Mesendoderm (in vitro differentiated cells): ENCODE data around the gene MYT1.
A peak's percentile ranks its signal among the peaks of the same experiment; 100 is the strongest.

Experiments used
- DNase-seq: peaks from one replicate; pipeline ENCODE4 v3.0.0; 2013
- H2AK5ac ChIP-seq: 2 replicates; pipeline ENCODE4 v1.6.1; 2013; ENCODE audit warnings: low read length, inconsistent platforms
- H2BK120ac ChIP-seq: 2 replicates; pipeline ENCODE4 v1.6.1; 2013; ENCODE audit warnings: low read depth, mild to moderate bottlenecking, low read length, moderate library complexity, mixed read lengths
- H2BK15ac ChIP-seq: replicated peaks from 2 replicates; pipeline ENCODE4 v1.6.1; 2013; ENCODE audit warnings: low read depth, mild to moderate bottlenecking, moderate library complexity
- H2BK5ac ChIP-seq: 2 replicates; pipeline ENCODE4 v1.6.1; 2013; ENCODE audit warnings: low read length, inconsistent platforms
- H3K18ac ChIP-seq: 2 replicates; pipeline ENCODE4 v1.6.1; 2013; ENCODE audit warnings: mild to moderate bottlenecking, low read length, mixed read lengths
- H3K23ac ChIP-seq: one replicate; pipeline ENCODE4 v1.6.1; 2013; ENCODE audit warnings: low read length
- H3K27ac ChIP-seq: 2 replicates; pipeline ENCODE4 v1.5.1; 2013; ENCODE audit warnings: low read depth, mild to moderate bottlenecking, inconsistent platforms, low read length, moderate library complexity
- H3K27me3 ChIP-seq: 2 replicates; pipeline ENCODE4 v1.6.1; 2013; ENCODE audit warnings: low read length, control low read depth, mild to moderate bottlenecking, inconsistent platforms; ENCODE audit not compliant: insufficient read depth, poor library complexity
- H3K36me3 ChIP-seq: 2 replicates; pipeline ENCODE4 v1.6.1; 2013; ENCODE audit warnings: low read length, inconsistent platforms; ENCODE audit not compliant: control insufficient read depth, insufficient read depth
- H3K4ac ChIP-seq: one replicate; pipeline ENCODE4 v1.6.1; 2013; ENCODE audit warnings: low read depth, mild to moderate bottlenecking, low read length, moderate library complexity
- H3K4me1 ChIP-seq: 2 replicates; pipeline ENCODE4 v1.6.1; 2013; ENCODE audit warnings: low read depth, low read length, inconsistent platforms; ENCODE audit not compliant: control insufficient read depth
- H3K4me2 ChIP-seq: 2 replicates; pipeline ENCODE4 v1.6.1; 2013; ENCODE audit warnings: low read length
- H3K4me3 ChIP-seq: 2 replicates; pipeline ENCODE4 v1.5.1; 2013; ENCODE audit warnings: mild to moderate bottlenecking, low read length
- H3K56ac ChIP-seq: one replicate; pipeline ENCODE4 v1.6.1; 2013; ENCODE audit warnings: low read length
- H3K79me1 ChIP-seq: 2 replicates; pipeline ENCODE4 v1.6.1; 2013; ENCODE audit warnings: low read length, inconsistent platforms
- H3K79me2 ChIP-seq: 2 replicates; pipeline ENCODE4 v1.6.1; 2013; ENCODE audit warnings: mild to moderate bottlenecking, low read length; ENCODE audit not compliant: control insufficient read depth, insufficient read depth
- H3K9ac ChIP-seq: 2 replicates; pipeline ENCODE4 v1.6.1; 2013; ENCODE audit warnings: low read length, inconsistent platforms
- H4K5ac ChIP-seq: one replicate; pipeline ENCODE4 v1.6.1; 2013; ENCODE audit warnings: low read length
- H4K8ac ChIP-seq: one replicate; pipeline ENCODE4 v1.6.1; 2013; ENCODE audit warnings: low read depth, mild to moderate bottlenecking, control low read depth, low read length, moderate library complexity
- WGBS: extraction: QIAGEN DNeasy Blood & Tissue Kit; methylation state at CpG from one replicate; pipeline ENCODE4 v1.1.7; 2013; ENCODE audit warnings: low lambda C conversion rate, missing lambda C conversion rate; ENCODE audit not compliant: insufficient coverage; ENCODE audit errors: extremely low coverage; 5-methylcytosine and 5-hydroxymethylcytosine counted together

The MYT1 gene

DNA sequence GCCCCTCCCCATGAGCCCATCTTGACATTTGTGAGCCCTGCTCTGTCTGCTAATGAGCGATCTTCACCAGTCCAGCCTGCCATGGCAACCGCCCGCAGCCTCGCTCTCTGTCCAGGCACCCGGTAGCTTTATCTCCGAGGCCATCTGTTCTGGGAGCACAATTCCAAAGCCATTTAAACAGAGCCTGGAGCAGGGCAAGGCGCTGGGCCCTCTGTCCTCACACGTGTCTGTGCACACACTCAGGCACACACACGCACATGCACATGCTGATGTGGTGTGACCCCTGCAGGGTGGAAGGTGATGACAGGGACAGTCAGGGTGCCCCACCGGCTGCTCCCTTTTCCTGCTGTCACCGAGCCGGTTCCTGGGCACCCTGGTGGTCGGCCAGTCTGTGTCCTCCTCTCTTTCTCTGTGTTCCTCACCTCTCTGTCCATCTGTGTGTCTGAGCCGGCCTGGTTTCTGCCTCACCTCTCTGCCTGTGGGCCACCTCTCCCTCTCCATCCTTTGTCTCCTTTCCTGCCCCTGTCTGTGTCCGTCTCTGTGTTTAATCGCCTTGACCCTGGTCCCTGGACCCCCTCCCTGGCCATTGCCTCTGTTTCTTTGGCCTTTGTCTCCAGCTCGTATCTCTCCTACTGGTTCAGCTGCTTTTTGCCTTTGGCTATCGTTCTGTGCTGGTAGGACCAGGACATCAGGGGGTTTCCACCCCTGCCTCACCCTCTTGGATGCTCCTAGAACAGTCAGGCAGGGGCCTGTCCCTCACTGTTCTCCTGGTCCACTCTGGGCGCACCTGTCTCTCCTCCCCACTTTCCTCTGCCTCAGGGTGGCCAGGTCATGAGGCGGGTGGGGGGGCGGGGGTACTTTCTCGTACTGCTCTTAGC is 8.8 kb upstream of the MYT1 start:
- H3K4me1 ChIP-seq = peaks cover 6% of the 10 kb centered on the region
- DNase-seq = no peak
- no peak overlapping the region for H3K4me3 ChIP-seq
- H3K27ac ChIP-seq = no peak overlapping the region
- no peak overlapping the region for H3K18ac ChIP-seq
- H3K36me3 ChIP-seq = no peaks in the 10 kb centered on the region
- no peak overlapping the region for H4K5ac ChIP-seq
- no peak overlapping the region for H2BK120ac ChIP-seq
- no peak overlapping the region for H2BK5ac ChIP-seq
- no peak overlapping the region for H3K9ac ChIP-seq
- no peaks in the 10 kb centered on the region for H3K79me1 ChIP-seq
- no peak overlapping the region for H3K23ac ChIP-seq
- no peak overlapping the region for H2AK5ac ChIP-seq
- H3K27me3 ChIP-seq = no peaks in the 10 kb centered on the region
- no peak overlapping the region for H2BK15ac ChIP-seq
- H3K79me2 ChIP-seq = no peaks in the 10 kb centered on the region
- H3K4me2 ChIP-seq = no peak overlapping the region
- H3K4ac ChIP-seq = no peak overlapping the region
- no peak overlapping the region for H3K56ac ChIP-seq
- WGBS = no CpG with 5 or more reads among the region's 22 CpGs
- no peak overlapping the region for H4K8ac ChIP-seq

- Histone ChIP-seq H2BK120ac (no peak overlapping the region), H3K4ac (no peak overlapping the region), H3K36me3 (no peaks in the 10 kb centered on the region), H2BK5ac (no peak overlapping the region), H2AK5ac (no peak overlapping the region), H3K56ac (no peak overlapping the region), H3K79me1 (no peaks in the 10 kb centered on the region), H4K5ac (no peak overlapping the region), H3K27ac (no peak overlapping the region), H2BK15ac (no peak overlapping the region), H3K4me2 (no peak overlapping the region), H3K79me2 (no peaks in the 10 kb centered on the region), H3K23ac (no peak overlapping the region), H3K27me3 (no peaks in the 10 kb centered on the region), H3K4me1 (peaks cover 8% of the 10 kb centered on the region), H3K4me3 (no peak overlapping the region), H3K18ac (no peak overlapping the region), H3K9ac (no peak overlapping the region), H4K8ac (no peak overlapping the region)
- no peak for DNase-seq
- WGBS = no CpG with 5 or more reads among the region's 9 CpGs
These were observed 7.9 kb upstream of the MYT1 start for GRCh38 chr20:64156136-64156885.

- no peaks in the 10 kb centered on the region for H3K27me3 ChIP-seq
- no peak overlapping the region for H4K8ac ChIP-seq
- no CpG with 5 or more reads among the region's 27 CpGs for WGBS
- no peak overlapping the region for H4K5ac ChIP-seq
- H3K4me2 ChIP-seq = no peak overlapping the region
- no peak overlapping the region for H3K4me3 ChIP-seq
- H3K23ac ChIP-seq = no peak overlapping the region
- H3K79me2 ChIP-seq = no peaks in the 10 kb centered on the region
- H3K27ac ChIP-seq = no peak overlapping the region
- H3K4ac ChIP-seq = no peak overlapping the region
- H3K4me1 ChIP-seq = peaks cover 8% of the 10 kb centered on the region
- H3K9ac ChIP-seq = no peak overlapping the region
- H3K36me3 ChIP-seq = no peaks in the 10 kb centered on the region
- no peak overlapping the region for H3K56ac ChIP-seq
- H2AK5ac ChIP-seq = no peak overlapping the region
- no peaks in the 10 kb centered on the region for H3K79me1 ChIP-seq
- no peak for DNase-seq
- H2BK15ac ChIP-seq = no peak overlapping the region
- no peak overlapping the region for H3K18ac ChIP-seq
- H2BK5ac ChIP-seq = no peak overlapping the region
- H2BK120ac ChIP-seq = no peak overlapping the region
These were observed 7.1 kb upstream of the MYT1 start for GRCh38 chr20:64156886-64157875.

GRCh38 chr20:64157878-64158277 is 6.4 kb upstream of the MYT1 start:
- Histone ChIP-seq H3K18ac (no peak overlapping the region), H3K79me1 (no peaks in the 10 kb centered on the region), H4K8ac (no peak overlapping the region), H3K4ac (no peak overlapping the region), H3K23ac (no peak overlapping the region), H4K5ac (no peak overlapping the region), H3K79me2 (no peaks in the 10 kb centered on the region), H2AK5ac (no peak overlapping the region), H2BK120ac (no peak overlapping the region), H3K4me1 (peaks cover 10% of the 10 kb centered on the region), H3K36me3 (no peaks in the 10 kb centered on the region), H3K4me3 (no peak overlapping the region), H2BK5ac (no peak overlapping the region), H3K27ac (no peak overlapping the region), H3K27me3 (no peaks in the 10 kb centered on the region), H3K9ac (no peak overlapping the region), H3K56ac (no peak overlapping the region), H3K4me2 (no peak overlapping the region), H2BK15ac (no peak overlapping the region)
- no CpG with 5 or more reads among the region's 1 CpG for WGBS
- no peak for DNase-seq

GRCh38 chr20:64158346-64159285 is 5.6 kb upstream of the MYT1 start:
- H2BK5ac ChIP-seq = no peak overlapping the region
- no peak overlapping the region for H4K5ac ChIP-seq
- DNase-seq = no peak
- no peak overlapping the region for H3K4me2 ChIP-seq
- no peak overlapping the region for H3K27ac ChIP-seq
- peaks cover 10% of the 10 kb centered on the region for H3K4me1 ChIP-seq
- H2BK15ac ChIP-seq = no peak overlapping the region
- H3K18ac ChIP-seq = no peak overlapping the region
- no peaks in the 10 kb centered on the region for H3K27me3 ChIP-seq
- no peak overlapping the region for H3K23ac ChIP-seq
- H3K79me1 ChIP-seq = no peaks in the 10 kb centered on the region
- H3K4me3 ChIP-seq = no peak overlapping the region
- H3K79me2 ChIP-seq = no peaks in the 10 kb centered on the region
- no peak overlapping the region for H3K4ac ChIP-seq
- H3K36me3 ChIP-seq = no peaks in the 10 kb centered on the region
- no peak overlapping the region for H3K9ac ChIP-seq
- peak overlapping the region; percentile 14 for H2AK5ac ChIP-seq
- no peak overlapping the region for H3K56ac ChIP-seq
- H4K8ac ChIP-seq = no peak overlapping the region
- WGBS = no CpG with 5 or more reads among the region's 9 CpGs
- H2BK120ac ChIP-seq = no peak overlapping the region
